Measurements from ENCODE around the gene SNX19. TPM values are rescaled to one million over a fixed set of nuclear protein-coding genes. Genes with fewer than 3 reads are reported as not detected.

The SNX19 gene
- total RNA-seq, 1 donor from 2014 or later: 42.1 TPM

DNA sequence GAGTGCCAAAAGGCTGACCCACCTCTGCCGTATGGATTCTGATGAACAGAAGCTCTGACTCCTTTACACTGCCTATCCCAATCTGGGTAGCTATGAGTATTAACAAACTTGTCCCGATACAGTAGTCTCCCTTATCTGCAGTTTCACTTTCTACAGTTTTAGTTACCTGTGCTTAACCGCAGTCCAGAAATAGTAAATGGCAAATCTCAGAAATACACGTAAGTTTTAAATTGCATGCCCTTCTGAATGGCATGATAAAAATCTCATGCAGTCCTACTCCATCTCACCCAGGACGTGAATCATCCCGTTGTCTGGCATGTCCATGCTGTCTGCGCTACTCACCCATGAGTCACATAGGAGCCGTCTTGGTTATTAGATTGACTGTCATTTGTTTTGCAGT is 68.8 kb downstream of the SNX19 start:
- DNase-seq (ENCODE audit: low spot score): no peak
- Mint-ChIP-seq H3K4me3 (ENCODE audit: low read depth) (no peak overlapping the region), H3K9me3 (no peaks in the 10 kb centered on the region), H3K27me3 (ENCODE audit: low read depth) (peaks cover 7% of the 10 kb centered on the region), H3K27ac (no peak overlapping the region), H3K4me1 (ENCODE audit: low read depth) (peaks cover 9% of the 10 kb centered on the region), H3K36me3 (ENCODE audit: low read depth) (no peaks in the 10 kb centered on the region)
- intact Hi-C loops (cut with micrococcal nuclease): no loop called here

DNA sequence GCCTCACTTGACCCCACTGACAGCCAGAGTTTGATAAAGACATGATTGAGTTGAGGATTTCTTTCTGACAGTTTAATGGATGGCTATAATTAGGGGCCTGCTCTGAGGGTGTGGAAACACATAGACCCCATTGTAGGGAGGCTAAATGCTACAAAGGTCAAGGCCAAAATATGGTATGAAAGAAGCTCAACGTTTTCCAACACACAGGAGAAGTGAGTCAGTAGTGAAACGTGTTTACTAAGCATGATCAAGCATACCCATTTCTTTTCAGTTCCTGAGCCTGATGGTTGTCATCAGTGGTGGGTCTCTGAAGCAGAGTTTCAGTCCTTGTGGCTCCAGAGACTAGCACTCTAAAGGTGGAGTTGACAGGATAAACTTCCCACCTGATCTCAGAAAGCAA is 69.7 kb downstream of the SNX19 start:
- peaks cover 5% of the 10 kb centered on the region for H3K27me3 Mint-ChIP-seq (ENCODE audit: low read depth)
- intact Hi-C loops (cut with micrococcal nuclease): no loop called here
- no peak for DNase-seq (ENCODE audit: low spot score)
- H3K4me1 Mint-ChIP-seq (ENCODE audit: low read depth): peaks cover 9% of the 10 kb centered on the region
- no peak overlapping the region for H3K4me3 Mint-ChIP-seq (ENCODE audit: low read depth)
- no peak overlapping the region for H3K27ac Mint-ChIP-seq
- no peaks in the 10 kb centered on the region for H3K36me3 Mint-ChIP-seq (ENCODE audit: low read depth)
- H3K9me3 Mint-ChIP-seq: no peaks in the 10 kb centered on the region

DNA sequence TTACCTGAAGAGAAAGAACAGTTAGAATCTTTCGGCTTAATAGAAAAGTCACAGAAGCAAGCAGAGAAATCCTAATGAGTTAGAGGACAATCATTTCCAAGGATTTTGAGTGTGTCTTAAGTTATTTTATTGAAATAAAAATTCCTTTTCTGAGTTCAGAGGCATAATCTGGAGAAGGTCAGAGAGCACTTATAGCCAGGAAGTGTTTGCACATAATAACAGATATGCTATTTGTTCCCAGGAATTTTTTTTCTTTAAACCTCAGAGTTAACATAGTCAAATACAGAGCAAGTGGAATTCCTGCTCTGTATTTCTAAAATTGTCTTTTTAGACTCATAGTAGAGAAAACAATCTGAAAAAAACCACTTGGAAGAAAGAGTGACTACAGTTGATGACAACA is 74.3 kb downstream of the SNX19 start:
- H3K4me1 Mint-ChIP-seq (ENCODE audit: low read depth): peaks cover 4% of the 10 kb centered on the region
- H3K4me3 Mint-ChIP-seq (ENCODE audit: low read depth): no peak overlapping the region
- peaks cover 14% of the 10 kb centered on the region for H3K27me3 Mint-ChIP-seq (ENCODE audit: low read depth)
- no peaks in the 10 kb centered on the region for H3K36me3 Mint-ChIP-seq (ENCODE audit: low read depth)
- H3K27ac Mint-ChIP-seq: no peak overlapping the region
- H3K9me3 Mint-ChIP-seq: peaks cover 13% of the 10 kb centered on the region
- intact Hi-C loops (cut with micrococcal nuclease): no loop called here
- no peak for DNase-seq (ENCODE audit: low spot score)

DNA sequence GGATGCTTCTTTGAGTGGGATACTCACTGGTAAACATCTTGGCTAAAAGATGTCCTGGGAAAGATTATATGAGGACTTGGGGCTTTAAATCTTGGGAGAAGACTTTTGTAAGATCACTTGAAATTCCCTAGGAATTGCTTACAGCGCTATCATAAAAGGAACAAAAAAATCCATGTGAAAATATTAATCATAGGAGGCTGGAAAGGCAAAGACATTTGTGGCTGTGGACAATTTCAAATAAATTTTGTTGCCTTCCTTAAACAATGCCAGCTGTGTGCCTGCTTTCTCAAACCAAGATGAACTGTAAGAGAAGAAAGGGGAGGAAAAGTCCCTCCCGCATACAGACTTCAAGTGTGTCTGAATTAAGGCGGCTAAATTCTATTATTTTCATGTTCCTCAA is 75.6 kb downstream of the SNX19 start:
- Mint-ChIP-seq H3K27me3 (ENCODE audit: low read depth) (peaks cover 19% of the 10 kb centered on the region), H3K27ac (no peak overlapping the region), H3K9me3 (peaks cover 19% of the 10 kb centered on the region), H3K36me3 (ENCODE audit: low read depth) (no peaks in the 10 kb centered on the region), H3K4me1 (ENCODE audit: low read depth) (no peaks in the 10 kb centered on the region), H3K4me3 (ENCODE audit: low read depth) (no peak overlapping the region)
- intact Hi-C loops (cut with micrococcal nuclease): no loop called here
- no peak for DNase-seq (ENCODE audit: low spot score)

DNA sequence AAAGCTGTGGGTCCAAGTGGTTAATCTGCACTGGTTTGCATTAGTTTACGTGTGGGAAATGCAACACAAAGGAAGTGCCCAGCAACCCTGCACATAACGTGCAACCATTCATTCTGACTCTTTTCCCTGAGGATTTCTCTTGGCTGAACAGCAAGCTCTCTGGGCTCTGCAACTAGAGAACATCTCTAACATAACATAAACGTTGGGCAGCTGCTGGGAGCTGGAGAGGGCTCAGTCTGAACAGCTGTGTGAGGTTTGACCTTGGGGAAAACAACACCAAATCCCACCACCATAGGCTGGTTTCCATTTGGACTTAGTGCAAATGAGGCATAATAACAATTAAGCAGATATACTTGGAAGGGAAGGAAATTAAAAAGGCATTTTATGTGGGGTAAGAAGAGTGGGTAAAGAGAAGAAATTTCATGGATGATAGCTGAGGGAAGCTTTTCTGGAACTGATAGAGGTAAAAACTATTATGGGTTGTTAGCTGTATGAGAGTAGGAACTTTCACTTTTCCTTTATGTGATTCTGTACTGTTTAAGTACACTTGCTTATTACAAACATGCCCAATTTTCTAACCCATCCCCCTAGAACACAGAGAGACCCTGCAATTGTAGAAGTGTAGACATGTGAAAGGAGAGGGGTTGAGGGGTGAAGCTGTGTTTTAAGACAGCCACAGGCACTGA is 76.2 kb downstream of the SNX19 start:
- H3K27me3 Mint-ChIP-seq (ENCODE audit: low read depth): peaks cover 21% of the 10 kb centered on the region

DNA sequence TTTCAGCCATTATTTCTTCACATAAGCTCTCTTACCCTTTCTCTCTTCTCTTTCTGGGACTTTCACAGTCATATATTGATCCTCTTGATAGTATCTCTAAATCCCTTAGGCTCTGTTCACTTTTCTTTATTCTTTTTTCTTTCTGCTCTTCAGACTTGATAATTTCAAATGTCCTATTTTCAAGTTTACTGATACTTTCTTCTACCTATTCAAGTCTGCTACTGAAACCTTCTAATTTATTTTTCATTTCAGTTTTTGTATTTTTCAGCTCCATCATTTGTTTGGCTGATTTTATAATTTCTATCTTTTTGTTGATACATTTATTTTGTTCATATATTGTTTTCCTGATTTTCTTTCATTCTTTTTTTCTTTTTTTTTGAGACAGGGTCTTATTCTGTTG is 79.1 kb downstream of the SNX19 start:
- Mint-ChIP-seq H3K36me3 (ENCODE audit: low read depth) (no peaks in the 10 kb centered on the region), H3K27me3 (ENCODE audit: low read depth) (peaks cover 23% of the 10 kb centered on the region), H3K4me1 (ENCODE audit: low read depth) (no peaks in the 10 kb centered on the region), H3K4me3 (ENCODE audit: low read depth) (no peak overlapping the region), H3K9me3 (peaks cover 19% of the 10 kb centered on the region), H3K27ac (no peak overlapping the region)
- no peak for DNase-seq (ENCODE audit: low spot score)
- intact Hi-C loops (cut with micrococcal nuclease): no loop called here

More for the DNA sequence above, 76.2 kb downstream of the SNX19 start:
- no peaks in the 10 kb centered on the region for H3K4me1 Mint-ChIP-seq (ENCODE audit: low read depth)
- H3K36me3 Mint-ChIP-seq (ENCODE audit: low read depth): no peaks in the 10 kb centered on the region
- intact Hi-C loops (cut with micrococcal nuclease): no loop called here
- H3K9me3 Mint-ChIP-seq: peaks cover 19% of the 10 kb centered on the region
- no peak for DNase-seq (ENCODE audit: low spot score)
- H3K27ac Mint-ChIP-seq: no peak overlapping the region
- no peak overlapping the region for H3K4me3 Mint-ChIP-seq (ENCODE audit: low read depth)

DNA sequence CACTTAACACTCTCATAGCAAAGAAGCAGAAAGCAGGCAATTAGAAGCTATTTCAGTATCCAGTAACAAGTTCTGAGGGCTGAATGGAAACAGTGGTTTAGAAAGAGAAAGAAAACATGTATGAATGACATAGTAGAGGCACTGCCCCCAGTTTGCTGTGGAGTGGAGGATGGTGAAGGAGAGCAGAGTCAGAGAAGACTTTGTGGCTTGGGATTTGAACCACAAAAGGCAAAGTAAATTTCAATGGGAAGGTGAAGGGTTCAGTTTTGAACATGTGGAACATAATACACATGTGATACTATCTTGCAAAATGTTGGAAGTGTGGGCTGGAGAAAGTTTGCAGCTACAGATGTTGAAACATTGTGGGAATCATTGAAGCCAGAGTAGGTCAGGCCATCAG is 81.4 kb downstream of the SNX19 start:
- no peak overlapping the region for H3K4me3 Mint-ChIP-seq (ENCODE audit: low read depth)
- H3K27ac Mint-ChIP-seq: no peak overlapping the region
- peaks cover 20% of the 10 kb centered on the region for H3K27me3 Mint-ChIP-seq (ENCODE audit: low read depth)
- intact Hi-C loops (cut with micrococcal nuclease): no loop called here
- no peaks in the 10 kb centered on the region for H3K4me1 Mint-ChIP-seq (ENCODE audit: low read depth)
- no peaks in the 10 kb centered on the region for H3K36me3 Mint-ChIP-seq (ENCODE audit: low read depth)
- no peak for DNase-seq (ENCODE audit: low spot score)
- peaks cover 19% of the 10 kb centered on the region for H3K9me3 Mint-ChIP-seq

DNA sequence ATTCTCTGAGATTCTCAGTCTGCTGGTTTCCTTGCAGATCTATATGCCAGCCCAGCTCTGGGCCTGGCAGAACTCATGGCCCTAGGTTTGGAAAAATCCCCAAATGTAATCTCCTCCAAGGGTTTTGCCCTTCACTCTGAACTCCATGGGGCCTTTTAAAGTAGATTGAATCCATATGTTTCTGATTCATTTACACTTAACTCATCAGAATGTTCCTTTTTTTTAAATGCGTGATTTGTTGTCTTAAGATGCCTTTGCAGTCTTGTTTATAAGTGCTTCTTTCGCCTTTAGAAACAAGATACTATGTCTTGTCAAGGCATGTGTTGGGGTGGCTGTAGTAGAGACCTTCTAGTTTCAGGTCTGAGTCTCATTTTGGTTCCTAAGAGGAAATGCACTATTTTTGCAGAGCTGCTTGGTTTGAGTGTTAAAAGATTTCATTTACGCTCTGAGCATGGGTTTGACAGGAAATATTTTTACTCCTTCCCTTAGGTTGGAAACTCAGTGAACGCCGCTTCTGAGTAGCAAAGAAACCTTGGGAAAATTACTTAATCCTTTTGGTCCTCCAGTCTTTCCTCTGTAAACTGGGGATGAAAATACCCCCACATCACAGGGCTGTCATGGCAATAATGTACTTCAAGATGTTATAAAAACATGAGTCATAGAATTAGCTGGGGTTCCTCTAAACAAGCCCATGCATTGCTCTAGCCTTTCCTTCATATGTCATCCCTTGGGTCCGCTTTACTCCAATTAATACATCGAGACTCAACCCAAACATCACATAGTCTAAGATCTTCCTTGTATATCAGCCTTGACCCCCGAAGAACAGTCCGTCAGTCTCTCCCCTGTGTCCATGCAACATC is 83.5 kb downstream of the SNX19 start:
- no peaks in the 10 kb centered on the region for H3K4me1 Mint-ChIP-seq (ENCODE audit: low read depth)
- no peak for DNase-seq (ENCODE audit: low spot score)
- peaks cover 16% of the 10 kb centered on the region for H3K27me3 Mint-ChIP-seq (ENCODE audit: low read depth)
- H3K27ac Mint-ChIP-seq: no peak overlapping the region
- no peak overlapping the region for H3K4me3 Mint-ChIP-seq (ENCODE audit: low read depth)
- no peaks in the 10 kb centered on the region for H3K36me3 Mint-ChIP-seq (ENCODE audit: low read depth)
- intact Hi-C loops (cut with micrococcal nuclease): no loop called here
- H3K9me3 Mint-ChIP-seq: peaks cover 10% of the 10 kb centered on the region

DNA sequence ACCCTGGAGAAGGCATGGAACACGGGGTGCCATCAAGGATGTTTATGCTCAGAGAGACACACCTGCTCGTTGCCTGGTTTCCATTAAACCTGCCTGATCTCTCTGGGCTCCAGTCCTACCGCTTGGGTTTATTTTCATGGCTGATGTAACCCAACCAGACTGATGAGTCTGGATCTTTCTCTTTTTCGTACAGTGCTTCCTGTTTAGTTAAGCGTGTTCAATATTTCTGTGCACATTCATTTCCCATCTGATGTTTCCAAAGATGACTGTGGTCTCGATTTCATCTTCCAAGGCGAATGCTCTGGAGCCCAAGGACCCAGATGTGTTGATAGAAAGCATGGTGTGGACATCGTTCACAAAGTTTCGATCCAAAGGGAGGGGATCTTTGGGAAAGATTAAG is 84.3 kb downstream of the SNX19 start:
- Mint-ChIP-seq H3K27ac (no peak overlapping the region), H3K4me1 (ENCODE audit: low read depth) (no peaks in the 10 kb centered on the region), H3K4me3 (ENCODE audit: low read depth) (no peak overlapping the region), H3K36me3 (ENCODE audit: low read depth) (no peaks in the 10 kb centered on the region), H3K27me3 (ENCODE audit: low read depth) (peaks cover 14% of the 10 kb centered on the region), H3K9me3 (peaks cover 6% of the 10 kb centered on the region)
- no peak for DNase-seq (ENCODE audit: low spot score)
- intact Hi-C loops (cut with micrococcal nuclease): no loop called here

DNA sequence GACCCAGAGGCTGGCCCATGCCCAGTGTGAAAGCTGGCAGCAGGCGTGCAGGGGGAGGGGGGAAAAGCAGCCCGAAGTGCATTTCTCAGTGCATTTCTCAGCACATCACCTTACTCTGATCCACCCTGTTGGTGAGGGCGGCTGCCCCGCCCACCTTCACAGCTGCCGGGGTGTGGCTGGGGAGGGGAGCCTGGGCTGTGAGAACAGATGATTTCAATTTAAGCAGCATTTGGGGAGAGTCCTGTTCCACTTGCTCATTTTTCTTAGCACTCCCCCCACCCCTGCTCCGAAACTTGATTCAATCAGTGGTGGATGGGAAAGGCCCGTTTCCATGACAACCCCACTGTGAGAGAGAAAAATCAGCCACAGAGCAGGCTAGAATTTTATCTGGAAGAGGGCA is 84.8 kb downstream of the SNX19 start:
- peaks cover 1% of the 10 kb centered on the region for H3K9me3 Mint-ChIP-seq

DNA sequence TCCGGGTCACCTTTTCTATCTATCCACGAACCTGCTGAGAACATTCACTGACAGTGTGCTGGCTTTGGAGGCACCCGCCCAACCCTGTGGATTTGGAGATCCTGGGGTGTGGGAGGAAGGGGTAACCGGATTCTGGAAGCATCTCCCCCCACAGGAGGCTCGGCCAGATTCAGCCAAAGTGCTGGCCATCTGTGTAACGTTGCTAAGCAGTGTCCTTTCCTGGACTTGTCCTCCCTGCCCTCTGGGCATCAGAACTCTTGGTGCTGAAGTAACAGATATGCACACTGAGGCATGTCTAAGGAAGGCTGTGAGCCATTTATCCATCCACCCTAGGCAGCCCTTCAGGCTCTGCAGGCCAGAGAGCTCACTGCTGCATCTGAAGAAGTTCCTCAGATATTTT is 85.7 kb downstream of the SNX19 start:
- intact Hi-C loops (cut with micrococcal nuclease): no loop called here
- H3K27me3 Mint-ChIP-seq (ENCODE audit: low read depth): peaks cover 7% of the 10 kb centered on the region
- no peak overlapping the region for H3K4me3 Mint-ChIP-seq (ENCODE audit: low read depth)
- no peaks in the 10 kb centered on the region for H3K36me3 Mint-ChIP-seq (ENCODE audit: low read depth)
- H3K27ac Mint-ChIP-seq: no peak overlapping the region
- H3K9me3 Mint-ChIP-seq: no peaks in the 10 kb centered on the region
- H3K4me1 Mint-ChIP-seq (ENCODE audit: low read depth): no peaks in the 10 kb centered on the region
- no peak for DNase-seq (ENCODE audit: low spot score)

More for the DNA sequence above, 84.8 kb downstream of the SNX19 start:
- DNase-seq (ENCODE audit: low spot score): no peak
- Mint-ChIP-seq H3K4me1 (ENCODE audit: low read depth) (no peaks in the 10 kb centered on the region), H3K4me3 (ENCODE audit: low read depth) (no peak overlapping the region), H3K27ac (no peak overlapping the region), H3K36me3 (ENCODE audit: low read depth) (no peaks in the 10 kb centered on the region), H3K27me3 (ENCODE audit: low read depth) (peaks cover 11% of the 10 kb centered on the region)
- intact Hi-C loops (cut with micrococcal nuclease): no loop called here

DNA sequence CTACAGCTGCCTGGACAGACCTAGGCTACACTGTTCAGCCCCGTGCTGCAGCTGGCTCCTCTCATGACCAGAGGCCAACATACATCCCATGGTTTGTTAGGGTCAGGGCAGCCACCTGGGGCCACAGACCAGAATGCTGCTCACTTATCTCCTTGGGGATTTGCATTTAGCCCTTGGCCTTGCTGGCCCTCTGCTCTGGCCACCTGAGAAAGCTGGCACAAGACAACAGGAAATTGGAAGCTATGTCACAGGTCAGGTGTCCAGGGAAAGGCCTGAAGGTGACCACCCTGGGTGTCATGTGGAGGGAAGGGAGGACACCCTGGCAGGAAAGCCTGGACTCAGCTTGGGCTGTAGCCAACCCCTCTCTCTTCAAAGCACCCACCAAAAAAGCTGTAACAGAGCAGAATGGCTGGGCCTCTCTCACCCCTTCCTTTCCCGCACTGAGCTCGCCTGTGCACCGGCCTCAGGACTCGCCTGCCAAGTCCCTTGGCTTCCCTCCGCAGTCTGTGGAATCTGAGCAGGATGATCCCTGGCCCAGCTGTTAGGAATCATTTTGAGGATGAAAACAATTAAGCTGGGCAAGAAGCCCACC is 86.3 kb downstream of the SNX19 start:
- H3K36me3 Mint-ChIP-seq (ENCODE audit: low read depth): no peaks in the 10 kb centered on the region
- peaks cover 10% of the 10 kb centered on the region for H3K27me3 Mint-ChIP-seq (ENCODE audit: low read depth)
- no peak overlapping the region for H3K27ac Mint-ChIP-seq
- H3K4me3 Mint-ChIP-seq (ENCODE audit: low read depth): no peak overlapping the region
- H3K4me1 Mint-ChIP-seq (ENCODE audit: low read depth): no peaks in the 10 kb centered on the region
- no peak for DNase-seq (ENCODE audit: low spot score)
- H3K9me3 Mint-ChIP-seq: no peaks in the 10 kb centered on the region
- intact Hi-C loops (cut with micrococcal nuclease): no loop called here

DNA sequence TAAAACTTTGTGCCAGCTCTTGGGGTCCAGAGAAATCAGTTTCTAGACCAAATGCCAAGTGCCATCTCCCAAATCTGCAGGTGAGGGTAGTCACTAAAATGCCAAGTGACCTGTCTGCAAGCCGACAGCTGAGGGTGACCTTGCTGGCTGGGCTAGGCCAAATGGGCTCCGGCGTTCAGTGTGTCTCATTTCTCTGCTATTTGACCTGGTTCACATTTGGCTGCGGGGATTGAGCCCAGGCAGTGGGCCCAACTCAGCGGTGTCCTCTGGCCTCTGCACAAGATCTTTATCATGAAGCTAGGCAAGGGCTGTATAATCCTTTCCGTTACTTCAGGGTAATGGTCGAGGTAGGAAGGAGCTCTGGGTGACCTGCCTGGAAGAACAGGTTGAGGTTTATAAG is 87.5 kb downstream of the SNX19 start:
- H3K9me3 Mint-ChIP-seq: no peaks in the 10 kb centered on the region
- no peak overlapping the region for H3K27ac Mint-ChIP-seq
- H3K4me1 Mint-ChIP-seq (ENCODE audit: low read depth): no peaks in the 10 kb centered on the region
- no peak for DNase-seq (ENCODE audit: low spot score)
- intact Hi-C loops (cut with micrococcal nuclease): no loop called here
- peaks cover 7% of the 10 kb centered on the region for H3K27me3 Mint-ChIP-seq (ENCODE audit: low read depth)
- no peak overlapping the region for H3K4me3 Mint-ChIP-seq (ENCODE audit: low read depth)
- no peaks in the 10 kb centered on the region for H3K36me3 Mint-ChIP-seq (ENCODE audit: low read depth)

Measured in activated T-helper 2 cell treated with anti-CD3 and anti-CD28 coated beads, Interferon-gamma antibody, Interleukin-2, Interleukin-4, amounts not matched to agents 10 μg/mL and 5 μg/mL and 100 μg/mL, durations not matched to agents 14 hours and 24 hours and 36 hours (primary cell).